Lower leg skin (tissue), 3 donors: ENCODE results near the gene MUC20.
"Not testable (repeated sequence)": the region's sequence is repeated elsewhere in the genome, so short reads cannot be mapped to it uniquely, and the experiment has no call there.

Source experiments
- CTCF ChIP-seq, 3 donors: fragments of 450-650 bp; IDR thresholded peaks; one replicate each; pipeline ENCODE4 v1.5.1; 2016; ENCODE audit warnings: antibody characterized with exemption in 3 of 3, mild to moderate bottlenecking in 3 of 3, moderate library complexity in 2 of 3
- POLR2A ChIP-seq, 2 donors: fragments of 450-650 bp; IDR thresholded peaks; one replicate each; pipeline ENCODE4 v1.6.1; 2016 to 2017; ENCODE audit warnings: antibody characterized with exemption in 2 of 2, mild to moderate bottlenecking in 1 of 2, moderate library complexity in 1 of 2

DNA sequence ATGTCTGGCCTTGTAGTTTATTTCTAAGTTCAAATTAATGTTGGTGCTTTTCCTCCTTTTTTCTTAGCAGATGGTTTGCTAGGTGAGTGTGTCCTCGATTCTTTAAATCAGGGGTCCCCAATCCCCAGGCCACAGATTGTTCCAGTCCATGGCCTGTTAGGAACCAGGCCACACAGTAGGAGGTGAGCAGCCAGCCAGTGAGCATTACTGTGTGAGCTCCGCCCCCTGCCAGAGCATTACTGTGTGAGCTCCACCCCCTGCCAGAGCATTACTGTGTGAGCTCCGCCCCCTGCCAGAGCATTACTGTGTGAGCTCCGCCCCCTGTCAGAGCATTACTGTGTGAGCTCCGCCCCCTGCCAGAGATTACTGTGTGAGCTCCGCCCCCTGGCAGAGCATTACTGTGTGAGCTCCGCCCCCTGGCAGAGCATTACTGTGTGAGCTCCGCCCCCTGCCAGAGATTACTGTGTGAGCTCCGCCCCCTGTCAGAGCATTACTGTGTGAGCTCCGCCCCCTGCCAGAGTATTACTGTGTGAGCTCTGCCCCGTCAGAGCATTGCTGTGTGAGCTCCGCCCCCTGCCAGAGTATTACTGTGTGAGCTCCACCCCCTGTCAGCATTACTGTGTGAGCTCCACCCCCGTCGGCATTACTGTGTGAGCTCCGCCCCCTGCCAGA is 34.1 kb upstream of the MUC20 start:
- not testable (repeated sequence) for TF ChIP-seq POLR2A, CTCF (IDR thresholded peaks at IDR 0.05)
